GM12878 (cell line): ENCODE measurements around the gene TM4SF1.

ENCODE experiments used
- ATF7 ChIP-seq: fragments of 450-650 bp; IDR thresholded peaks from 2 replicates; pipeline ENCODE4 v1.6.1; 2016; ENCODE audit warnings: low read depth, mild to moderate bottlenecking
- CTCF ChIP-seq, 3 experiments: IDR thresholded peaks in 2 of 3; conservative IDR thresholded peaks in 1 of 3; 2 replicates each; pipeline ENCODE4 v1.5.1; 2011; ENCODE audit warnings: low read depth in 3 of 3, low read length in 3 of 3, mild to moderate bottlenecking in 3 of 3, control low read depth in 2 of 3, moderate library complexity in 2 of 3, inconsistent platforms in 1 of 3, mixed read lengths in 1 of 3; ENCODE audit not compliant: control insufficient read depth in 2 of 3, insufficient read depth in 1 of 3; ENCODE audit errors: extremely low read depth in 1 of 3
- E2F8 ChIP-seq: fragments of 450-650 bp; IDR thresholded peaks from 2 replicates; pipeline ENCODE4 v1.6.1; 2018; ENCODE audit warnings: mild to moderate bottlenecking, low read depth, moderate library complexity; ENCODE audit not compliant: partially characterized antibody
- IRF3 ChIP-seq: fragments of 450-650 bp; IDR thresholded peaks from 2 replicates; pipeline ENCODE4 v1.6.1; 2014; ENCODE audit warnings: mild to moderate bottlenecking
- PAX8 ChIP-seq: fragments of 450-650 bp; IDR thresholded peaks from 2 replicates; pipeline ENCODE4 v1.6.1; 2017; ENCODE audit warnings: mild to moderate bottlenecking, moderate library complexity
- POLR2A ChIP-seq: IDR thresholded peaks from 2 replicates; pipeline ENCODE4 v1.6.1; 2011; ENCODE audit warnings: low read depth, mild to moderate bottlenecking, low read length
- RAD21 ChIP-seq: IDR thresholded peaks from 2 replicates; pipeline ENCODE4 v1.6.1; 2011; ENCODE audit warnings: mild to moderate bottlenecking, low read depth, low read length, moderate library complexity; ENCODE audit not compliant: insufficient read depth
- RAD51 ChIP-seq: fragments of 450-650 bp; IDR thresholded peaks from 2 replicates; pipeline ENCODE4 v1.6.1; 2016; ENCODE audit warnings: moderate library complexity, mild to moderate bottlenecking, inconsistent platforms
- REST ChIP-seq: IDR thresholded peaks from 2 replicates; pipeline ENCODE4 v1.6.1; 2012; ENCODE audit warnings: mild to moderate bottlenecking, low read depth, low read length
- TCF12 ChIP-seq: IDR thresholded peaks from 2 replicates; pipeline ENCODE4 v1.6.1; 2011; ENCODE audit warnings: low read depth, mild to moderate bottlenecking, low read length
- TF ChIP-seq, protein P1 (sequence below): fragments of 450-650 bp; IDR thresholded peaks from 2 replicates; pipeline ENCODE4 v1.6.1; 2017; ENCODE audit warnings: mild to moderate bottlenecking, low read depth, inconsistent platforms; ENCODE audit not compliant: poor library complexity, severe bottlenecking

DNA sequence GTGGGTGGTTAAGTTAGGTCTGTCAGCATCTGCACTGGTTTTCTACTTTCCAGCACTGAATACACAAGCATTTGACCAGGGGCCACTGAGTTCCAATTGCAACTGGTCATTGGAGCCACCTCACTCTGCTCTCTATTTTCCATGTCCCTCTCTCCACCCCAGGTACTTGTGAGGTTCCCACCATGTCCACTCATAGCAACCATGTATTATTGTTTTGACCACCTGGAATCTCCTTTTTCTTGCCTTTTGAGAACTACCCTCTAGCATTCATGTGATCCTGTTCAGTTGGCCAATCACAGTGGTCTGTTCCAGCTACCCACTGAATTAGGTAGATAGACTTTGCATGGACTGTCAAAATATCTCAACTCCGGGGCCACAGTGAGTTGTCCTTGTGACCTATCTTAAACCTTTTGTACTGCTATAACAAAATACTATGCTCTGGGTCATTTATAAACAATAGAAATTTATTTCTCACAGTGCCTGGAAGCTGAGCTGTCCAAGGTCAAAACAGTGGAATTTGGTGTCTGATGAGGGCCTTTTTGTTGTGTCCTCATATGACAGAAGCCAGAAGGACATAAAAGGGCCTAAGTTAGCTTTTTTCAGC, 23.8 kb downstream of the TM4SF1 start:
- TF ChIP-seq ATF7 (no peak), RAD21 (no peak), POLR2A (no peak), CTCF (IDR thresholded peaks at IDR 0.05 in 2 of 3, conservative IDR thresholded peaks at IDR 0.05 in 1 of 3; ENCODE audit: control insufficient read depth in 2 of 3, extremely low read depth in 1 of 3, insufficient read depth in 1 of 3, low read depth in 3 of 3, low read length in 3 of 3) (no peak), RAD51 (no peak), E2F8 (no peak), IRF3 (no peak), PAX8 (no peak), TCF12 (no peak), REST (no peak)
- TF ChIP-seq, protein P1, sequence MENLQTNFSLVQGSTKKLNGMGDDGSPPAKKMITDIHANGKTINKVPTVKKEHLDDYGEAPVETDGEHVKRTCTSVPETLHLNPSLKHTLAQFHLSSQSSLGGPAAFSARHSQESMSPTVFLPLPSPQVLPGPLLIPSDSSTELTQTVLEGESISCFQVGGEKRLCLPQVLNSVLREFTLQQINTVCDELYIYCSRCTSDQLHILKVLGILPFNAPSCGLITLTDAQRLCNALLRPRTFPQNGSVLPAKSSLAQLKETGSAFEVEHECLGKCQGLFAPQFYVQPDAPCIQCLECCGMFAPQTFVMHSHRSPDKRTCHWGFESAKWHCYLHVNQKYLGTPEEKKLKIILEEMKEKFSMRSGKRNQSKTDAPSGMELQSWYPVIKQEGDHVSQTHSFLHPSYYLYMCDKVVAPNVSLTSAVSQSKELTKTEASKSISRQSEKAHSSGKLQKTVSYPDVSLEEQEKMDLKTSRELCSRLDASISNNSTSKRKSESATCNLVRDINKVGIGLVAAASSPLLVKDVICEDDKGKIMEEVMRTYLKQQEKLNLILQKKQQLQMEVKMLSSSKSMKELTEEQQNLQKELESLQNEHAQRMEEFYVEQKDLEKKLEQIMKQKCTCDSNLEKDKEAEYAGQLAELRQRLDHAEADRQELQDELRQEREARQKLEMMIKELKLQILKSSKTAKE, result no peak
